HG02840 (cell line): ENCODE measurements around the gene CCDC200.
"Not testable (repeated sequence)": the region's sequence is repeated elsewhere in the genome, so short reads cannot be mapped to it uniquely, and the experiment has no call there.

Experiments used
- ATAC-seq: cut with Tn5 transposase; IDR thresholded peaks from one replicate; pipeline ENCODE4 v1.9.1; 2021; ENCODE audit warnings: mild to moderate bottlenecking, moderate library complexity, moderate number of reproducible peaks; ENCODE audit not compliant: unreplicated experiment, low FRiP score

The CCDC200 gene

GRCh38 chr17:43228020-43228782 is at the start of gene CCDC200:
Gene CCDC200, minus strand, starts transcription at chr17:43228623. Its CDS starts 69 bp downstream, at chr17:43228554.
- ATAC-seq: not testable (repeated sequence)

DNA sequence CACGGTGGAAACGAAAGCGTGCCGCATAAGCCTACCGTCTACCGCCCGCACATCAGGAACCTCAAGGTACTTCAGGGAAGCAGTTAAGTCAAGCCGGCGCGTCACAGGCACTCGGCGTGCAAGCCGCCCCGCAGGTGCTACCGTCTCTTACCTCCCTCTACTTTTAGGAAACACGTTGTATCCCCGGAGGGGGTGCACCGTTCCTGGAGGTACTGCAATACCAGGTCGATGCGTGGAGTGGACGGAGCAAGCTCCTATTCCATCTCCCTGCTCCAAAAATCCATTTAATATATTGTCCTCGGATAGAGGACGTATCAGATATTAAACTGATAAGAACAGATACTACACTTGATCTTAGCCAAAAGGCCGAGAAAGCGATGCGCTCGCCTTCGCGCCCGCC is 44.5 kb upstream of the CCDC200 start:
- ATAC-seq: not testable (repeated sequence)

- not testable (repeated sequence) for ATAC-seq
Measured at GRCh38 chr17:43272483-43272882, 44.1 kb upstream of the CCDC200 start.

DNA sequence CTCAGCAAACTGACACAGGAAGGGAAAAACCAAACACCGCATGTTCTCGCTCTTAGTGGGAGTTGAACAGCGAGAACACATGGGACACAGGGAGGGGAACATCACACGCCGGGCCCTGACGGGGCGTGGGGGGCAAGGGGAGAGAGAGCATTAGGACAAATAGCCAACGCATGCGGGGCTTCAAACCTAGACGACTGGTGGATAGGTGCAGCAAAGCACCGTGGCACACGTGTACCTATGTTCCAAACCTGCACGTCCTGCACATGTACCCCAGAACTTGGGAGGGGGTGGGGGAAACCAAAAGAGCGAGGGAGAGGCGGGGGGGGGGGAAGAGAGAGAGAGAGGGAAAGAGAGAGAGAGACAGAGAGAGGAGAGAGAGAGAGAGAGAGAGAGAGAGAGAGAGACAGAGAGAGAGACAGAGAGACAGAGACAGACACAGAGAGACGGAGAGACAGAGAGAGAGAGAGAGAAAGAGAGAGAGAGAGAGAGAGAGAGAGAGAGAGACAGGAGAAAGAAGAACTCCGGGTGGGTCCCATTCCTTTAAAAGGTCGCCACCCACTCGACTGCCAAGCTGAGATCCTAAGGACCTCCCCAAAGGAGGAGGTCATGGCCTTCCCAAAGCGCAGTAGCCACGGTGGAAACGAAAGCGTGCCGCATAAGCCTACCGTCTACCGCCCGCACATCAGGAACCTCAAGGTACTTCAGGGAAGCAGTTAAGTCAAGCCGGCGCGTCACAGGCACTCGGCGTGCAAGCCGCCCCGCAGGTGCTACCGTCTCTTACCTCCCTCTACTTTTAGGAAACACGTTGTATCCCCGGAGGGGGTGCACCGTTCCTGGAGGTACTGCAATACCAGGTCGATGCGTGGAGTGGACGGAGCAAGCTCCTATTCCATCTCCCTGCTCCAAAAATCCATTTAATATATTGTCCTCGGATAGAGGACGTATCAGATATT is 42.4 kb upstream of the CCDC200 start:
- ATAC-seq: not testable (repeated sequence)

GRCh38 chr17:43246456-43246855 is 18.0 kb upstream of the CCDC200 start:
- ATAC-seq: not testable (repeated sequence)

DNA sequence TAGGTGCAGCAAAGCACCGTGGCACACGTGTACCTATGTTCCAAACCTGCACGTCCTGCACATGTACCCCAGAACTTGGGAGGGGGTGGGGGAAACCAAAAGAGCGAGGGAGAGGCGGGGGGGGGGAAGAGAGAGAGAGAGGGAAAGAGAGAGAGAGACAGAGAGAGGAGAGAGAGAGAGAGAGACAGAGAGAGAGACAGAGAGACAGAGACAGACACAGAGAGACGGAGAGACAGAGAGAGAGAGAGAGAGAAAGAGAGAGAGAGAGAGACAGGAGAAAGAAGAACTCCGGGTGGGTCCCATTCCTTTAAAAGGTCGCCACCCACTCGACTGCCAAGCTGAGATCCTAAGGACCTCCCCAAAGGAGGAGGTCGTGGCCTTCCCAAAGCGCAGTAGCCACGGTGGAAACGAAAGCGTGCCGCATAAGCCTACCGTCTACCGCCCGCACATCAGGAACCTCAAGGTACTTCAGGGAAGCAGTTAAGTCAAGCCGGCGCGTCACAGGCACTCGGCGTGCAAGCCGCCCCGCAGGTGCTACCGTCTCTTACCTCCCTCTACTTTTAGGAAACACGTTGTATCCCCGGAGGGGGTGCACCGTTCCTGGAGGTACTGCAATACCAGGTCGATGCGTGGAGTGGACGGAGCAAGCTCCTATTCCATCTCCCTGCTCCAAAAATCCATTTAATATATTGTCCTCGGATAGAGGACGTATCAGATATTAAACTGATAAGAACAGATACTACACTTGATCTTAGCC is 12.4 kb upstream of the CCDC200 start:
- ATAC-seq: not testable (repeated sequence)

GRCh38 chr17:43239597-43239996 is 11.2 kb upstream of the CCDC200 start:
- ATAC-seq: not testable (repeated sequence)

DNA sequence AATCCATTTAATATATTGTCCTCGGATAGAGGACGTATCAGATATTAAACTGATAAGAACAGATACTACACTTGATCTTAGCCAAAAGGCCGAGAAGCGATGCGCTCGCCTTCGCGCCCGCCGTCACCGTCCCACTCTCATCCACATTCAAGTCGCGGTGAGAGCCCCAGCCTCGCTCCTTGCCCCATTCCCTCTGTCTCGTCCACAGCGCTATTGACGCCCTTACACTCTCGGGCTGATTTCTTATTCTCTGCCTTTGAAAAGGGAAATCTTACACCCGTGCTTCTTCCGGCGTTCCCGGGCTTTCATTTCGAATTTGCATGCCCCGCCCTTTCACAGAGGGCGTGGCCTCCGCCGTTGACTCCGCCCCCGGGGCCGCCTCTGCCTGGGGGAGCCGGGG is 5.5 kb upstream of the CCDC200 start, which contains the start of gene RNU2-1:
Gene RNU2-1, minus strand, starts transcription at position 101 of the 400 bp plus-strand sequence.
- ATAC-seq: not testable (repeated sequence)

DNA sequence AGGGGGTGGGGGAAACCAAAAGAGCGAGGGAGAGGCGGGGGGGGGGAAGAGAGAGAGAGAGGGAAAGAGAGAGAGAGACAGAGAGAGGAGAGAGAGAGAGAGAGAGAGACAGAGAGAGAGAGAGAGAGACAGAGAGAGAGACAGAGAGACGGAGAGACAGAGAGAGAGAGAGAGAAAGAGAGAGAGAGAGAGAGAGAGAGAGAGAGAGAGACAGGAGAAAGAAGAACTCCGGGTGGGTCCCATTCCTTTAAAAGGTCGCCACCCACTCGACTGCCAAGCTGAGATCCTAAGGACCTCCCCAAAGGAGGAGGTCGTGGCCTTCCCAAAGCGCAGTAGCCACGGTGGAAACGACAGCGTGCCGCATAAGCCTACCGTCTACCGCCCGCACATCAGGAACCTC is 4.8 kb upstream of the CCDC200 start:
- not testable (repeated sequence) for ATAC-seq

DNA sequence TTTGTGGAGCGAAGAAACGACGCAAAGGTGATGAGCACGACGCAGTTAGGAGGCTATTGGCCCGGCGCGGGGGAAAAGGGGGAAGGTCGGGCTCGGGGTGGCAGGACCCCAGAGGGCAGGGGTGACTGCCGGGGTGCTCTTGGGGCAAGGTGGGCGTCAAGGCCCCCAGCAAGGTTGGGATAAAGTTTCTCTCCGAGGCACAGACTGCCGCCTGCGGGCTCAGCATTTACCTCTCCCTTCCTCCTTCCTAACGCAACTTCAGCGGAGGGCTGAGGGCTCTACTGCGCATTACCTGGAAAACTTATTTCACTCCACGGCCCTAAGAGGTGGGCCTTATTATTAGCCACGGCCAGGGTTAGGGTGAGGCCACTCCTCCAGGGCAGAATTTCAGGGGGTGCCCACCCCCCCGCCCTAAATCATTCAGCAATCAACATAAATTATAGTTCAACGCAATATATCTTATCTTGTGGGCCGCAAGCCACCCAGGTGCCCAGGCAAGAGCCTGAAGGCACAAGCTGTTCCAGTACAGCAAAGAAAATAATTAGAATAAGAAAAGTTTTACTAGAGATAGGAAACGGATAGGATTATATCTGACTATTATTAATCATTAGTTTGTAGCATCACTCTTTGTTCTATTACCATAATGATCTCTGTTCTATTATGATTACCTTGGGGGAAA is 3.7 kb upstream of the CCDC200 start:
- not testable (repeated sequence) for ATAC-seq

DNA sequence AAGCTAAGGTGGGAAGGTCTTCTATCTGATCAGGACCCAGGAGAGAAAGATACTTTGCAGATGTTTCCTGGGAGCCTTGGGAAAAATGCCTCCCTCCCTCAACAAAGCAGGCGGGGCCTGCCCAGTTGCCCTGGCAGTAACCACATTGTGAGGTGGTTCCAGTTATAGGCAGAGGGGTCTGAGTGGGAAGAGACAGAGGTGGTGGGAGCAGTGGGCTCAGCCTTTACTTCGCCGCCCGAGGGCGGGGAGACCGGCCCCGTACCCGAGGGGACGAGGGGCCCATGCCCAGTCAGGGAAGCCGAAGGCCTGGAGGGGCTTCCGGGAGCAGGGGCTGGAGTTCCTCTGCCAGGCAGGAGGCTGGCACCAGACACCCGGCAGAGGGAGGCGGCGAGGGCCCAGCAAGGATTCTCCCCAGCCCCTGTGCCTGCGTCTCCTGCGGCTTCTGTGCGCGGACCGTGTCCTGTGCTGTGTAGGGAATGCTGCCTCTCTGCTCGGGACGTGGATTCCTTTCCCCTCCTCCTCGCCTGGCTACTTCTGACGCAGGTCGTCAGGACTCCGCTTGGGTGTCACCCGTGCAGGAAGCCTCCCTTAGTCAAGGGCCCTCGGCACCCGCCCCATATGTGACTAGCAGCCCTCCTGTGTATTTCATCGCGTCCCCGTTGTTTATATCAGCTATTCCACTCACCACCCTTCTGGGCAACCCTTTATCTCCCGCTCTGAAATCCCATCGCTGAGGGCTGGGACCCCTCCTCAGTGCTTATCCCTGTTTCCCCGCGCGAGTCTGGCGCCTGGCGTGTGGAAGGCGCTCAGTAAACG is 3.0 kb upstream of the CCDC200 start:
- ATAC-seq: not testable (repeated sequence)

DNA sequence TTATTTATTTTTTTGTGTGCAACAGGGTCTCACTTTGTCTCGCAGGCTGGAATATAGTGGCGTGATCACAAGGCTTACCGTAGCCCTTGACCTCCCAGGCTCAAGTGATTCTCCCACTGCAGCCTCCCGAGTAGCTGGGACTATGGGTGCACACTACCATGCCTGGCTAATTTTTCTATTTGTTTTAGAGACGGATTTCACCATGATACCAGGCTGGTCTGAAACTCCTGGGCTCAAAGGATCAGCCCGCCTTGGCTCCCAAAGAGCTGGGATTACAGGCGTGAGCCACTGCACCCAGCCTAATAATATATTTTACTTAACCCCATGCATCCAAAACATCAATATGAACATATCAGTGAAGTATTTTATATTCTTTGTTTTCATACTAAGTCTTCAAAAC is 2.0 kb downstream of the CCDC200 start:
- ATAC-seq: no peak

GRCh38 chr17:43224146-43224705 is 4.2 kb downstream of the CCDC200 start:
- ATAC-seq: no peak

- no peak for ATAC-seq
Measured at GRCh38 chr17:43220511-43221125, 7.8 kb downstream of the CCDC200 start.

- ATAC-seq: no peak
Measured at GRCh38 chr17:43219746-43220380, 8.6 kb downstream of the CCDC200 start.

GRCh38 chr17:43219001-43219400 is 9.4 kb downstream of the CCDC200 start:
- ATAC-seq: no peak

DNA sequence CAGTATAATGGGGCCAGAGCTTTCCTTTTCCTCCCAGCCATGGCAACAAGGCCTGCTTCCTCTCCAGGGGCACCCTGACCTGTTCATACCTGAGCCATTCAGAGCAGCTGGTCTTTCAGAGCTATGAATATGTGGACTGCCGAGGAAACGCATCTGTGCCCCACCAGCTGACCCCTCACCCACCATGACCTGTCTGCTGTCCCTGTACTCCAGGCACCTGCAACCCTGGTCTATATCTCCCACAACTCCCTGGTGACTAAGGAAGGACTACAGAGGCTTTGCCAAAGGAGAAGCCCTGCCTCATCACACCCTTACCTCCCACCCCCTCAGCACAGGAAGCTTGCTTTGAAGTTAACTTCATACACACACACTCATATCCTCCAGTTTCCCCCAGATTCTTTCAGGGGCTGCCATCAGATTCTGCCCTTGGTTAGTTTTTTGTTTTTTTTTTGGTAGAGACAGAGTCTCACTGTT is 10.8 kb downstream of the CCDC200 start:
- no peak for ATAC-seq
